Endothelial cell of umbilical vein (primary cell): ENCODE results near the gene C1QTNF4. TPM values are rescaled to one million over a fixed set of nuclear protein-coding genes. Genes with fewer than 3 reads are reported as not detected.

ENCODE experiments used
- BruUV-seq: library from RNA; stranded (reverse); fragments of 400-500 nt; replicated peaks from 2 replicates; lab custom pipeline; 2021; lab: Mats Ljungman, UMichigan
- CTCF ChIA-PET: fragments of 300-600, 350-600 bp; sonication (Branson Sonifier 250); formaldehyde crosslinking; loops from one replicate; lab custom pipeline; 2021; ENCODE audit warnings: antibody characterized with exemption, inconsistent platforms; lab: Charles Lee
- POLR2A ChIA-PET: fragments of 300-600, 350-600 bp; sonication (Branson Sonifier 250); formaldehyde crosslinking; loops from one replicate; lab custom pipeline; 2021; ENCODE audit warnings: antibody characterized with exemption, inconsistent platforms; lab: Charles Lee
- DNase-seq: peaks from one replicate; pipeline ENCODE4 v3.0.0-alpha.2; 2011; ENCODE audit warnings: low read depth, low spot score
- FAIRE-seq: peaks from 2 replicates; lab custom pipeline; 2011; peaks lifted over from hg19 to GRCh38; lab: Jason Lieb, UNC
- H2AFZ ChIP-seq: 2 replicates; pipeline ENCODE4 v1.6.0; 2012; ENCODE audit warnings: low read depth, low read length, control low read depth, inconsistent platforms
- H3K27ac ChIP-seq: 2 replicates; pipeline ENCODE4 v1.5.1; 2011; ENCODE audit warnings: low read depth, mild to moderate bottlenecking, control low read depth, low read length, moderate library complexity; ENCODE audit not compliant: insufficient read depth
- H3K27me3 ChIP-seq, 2 experiments: 2 replicates each; pipeline versions ENCODE4 v1.6.0 to v1.6.1; 2011; ENCODE audit warnings: low read length in 2 of 2, mixed read lengths in 1 of 2; ENCODE audit not compliant: control insufficient read depth in 2 of 2, insufficient read depth in 2 of 2
- H3K36me3 ChIP-seq, 2 experiments: 2 replicates in 1 of 2; 3 replicates in 1 of 2; pipeline ENCODE4 v1.5.1; 2011; ENCODE audit warnings: low read length in 2 of 2, mild to moderate bottlenecking in 1 of 2, moderate library complexity in 1 of 2; ENCODE audit not compliant: control insufficient read depth in 2 of 2, insufficient read depth in 2 of 2; ENCODE audit errors: extremely low read depth in 1 of 2
- H3K4me1 ChIP-seq: 3 replicates; pipeline ENCODE4 v1.5.1; 2011; ENCODE audit warnings: mild to moderate bottlenecking, low read length; ENCODE audit not compliant: control insufficient read depth, insufficient read depth; ENCODE audit errors: extremely low read depth
- H3K4me2 ChIP-seq: 2 replicates; pipeline ENCODE4 v1.6.1; 2011; ENCODE audit warnings: low read length, control low read depth, mixed read lengths; ENCODE audit not compliant: insufficient read depth
- H3K4me3 ChIP-seq, 3 experiments: fragments of 200-600 bp in 1 of 3; sonication (generic), shearing (Covaris generic) in 1 of 3; replicated peaks in 1 of 3; 2 replicates each; pipeline ENCODE4 v1.5.1; 2011 to 2016; ENCODE audit warnings: control low read depth in 3 of 3, low read length in 3 of 3, mild to moderate bottlenecking in 2 of 3, inconsistent platforms in 1 of 3, low read depth in 1 of 3, moderate library complexity in 1 of 3; ENCODE audit not compliant: insufficient read depth in 1 of 3
- H3K79me2 ChIP-seq: 2 replicates; pipeline ENCODE4 v1.6.0; 2012; ENCODE audit warnings: low read length, inconsistent platforms; ENCODE audit not compliant: control insufficient read depth, insufficient read depth
- H3K9ac ChIP-seq: replicated peaks from 2 replicates; pipeline ENCODE3; 2011; ENCODE audit warnings: low read length, control low read depth; ENCODE audit not compliant: insufficient read depth; ENCODE audit errors: extremely low read depth
- H3K9me1 ChIP-seq: replicated peaks from 3 replicates; pipeline ENCODE4 v1.6.0; 2011; ENCODE audit warnings: mild to moderate bottlenecking, low read length; ENCODE audit not compliant: control insufficient read depth, insufficient read depth; ENCODE audit errors: extremely low read depth
- H3K9me3 ChIP-seq: replicated peaks from 2 replicates; pipeline ENCODE4 v1.5.1; 2012; ENCODE audit warnings: low read length, inconsistent platforms; ENCODE audit not compliant: control insufficient read depth, insufficient read depth
- H4K20me1 ChIP-seq: replicated peaks from 2 replicates; pipeline ENCODE3; 2011; ENCODE audit warnings: mild to moderate bottlenecking, low read length; ENCODE audit not compliant: control insufficient read depth, insufficient read depth; ENCODE audit errors: extremely low read depth
- CTCF ChIP-seq, 2 donors: IDR thresholded peaks; 1 replicate in 1 of 2; 2 replicates in 1 of 2; pipeline ENCODE4 v1.5.1; 2011; ENCODE audit warnings: low read length in 2 of 2, mild to moderate bottlenecking in 2 of 2, moderate library complexity in 2 of 2, control low read depth in 1 of 2, inconsistent platforms in 1 of 2, low read depth in 1 of 2; ENCODE audit not compliant: insufficient read depth in 1 of 2; ENCODE audit errors: extremely low read depth in 1 of 2
- FOS ChIP-seq: IDR thresholded peaks from 2 replicates; pipeline ENCODE4 v1.6.1; 2011; ENCODE audit warnings: mild to moderate bottlenecking, low read length, moderate library complexity, borderline replicate concordance; ENCODE audit not compliant: insufficient read depth
- JUN ChIP-seq: IDR thresholded peaks from 2 replicates; pipeline ENCODE4 v1.6.1; 2011; ENCODE audit warnings: borderline replicate concordance, low read depth; ENCODE audit not compliant: insufficient read length, insufficient read depth
- MAX ChIP-seq: IDR thresholded peaks from 2 replicates; pipeline ENCODE4 v1.6.1; 2011; ENCODE audit not compliant: insufficient read depth, insufficient read length
- dilution Hi-C: fragments of 300-500 bp; cut with MboI; formaldehyde crosslinking; loops from one replicate; pipeline ENCODE4 v1.15.0; 2019; ENCODE audit warnings: low sequenced_read_pairs; ENCODE audit not compliant: extremely low pct_ligation_motif_present
- intact Hi-C: fragments of 100-400 bp; cut with micrococcal nuclease; formaldehyde crosslinking; loops from one replicate; pipeline ENCODE4 v1.10.0; 2022
- polyA plus RNA-seq, 4 experiments: library from polyadenylated mRNA; depleted of rRNA in 3 of 4; stranded (reverse) in 3 of 4; unstranded in 1 of 4; fragments of >200 nt; gene quantifications; 2 replicates each; pipeline versions ENCODE4 v1.2.1 to v1.2.3, GENCODE V29; 2011 to 2012; ENCODE audit warnings: missing spikeins in 1 of 4
- total RNA-seq: library from RNA; stranded (reverse); gene quantifications from 2 replicates; pipeline ENCODE4 v1.2.3, GENCODE V29; 2021

C1QTNF4 gene
- total and polyA plus RNA-seq, 2 donors (not counting 3 experiments of a cell fraction or from before 2014, with no cell fraction given): 1.7 to 5.4 TPM

- Histone ChIP-seq H3K79me2 (no peaks in the 10 kb centered on the region), H3K4me2 (no peak overlapping the region), H3K36me3 (peaks cover 8 to 9% of the 10 kb centered on the region in 2 experiments), H3K4me3 (no peak overlapping the region), H3K27ac (no peak overlapping the region), H3K4me1 (no peaks in the 10 kb centered on the region), H3K9ac (no peak overlapping the region), H3K27me3 (no peaks in the 10 kb centered on the region), H3K9me1 (no peaks in the 10 kb centered on the region), H2AFZ (no peak overlapping the region), H3K9me3 (no peaks in the 10 kb centered on the region), H4K20me1 (no peaks in the 10 kb centered on the region)
- DNase-seq: peak; percentile 68
- intact Hi-C loops: no loop called here
- TF ChIP-seq FOS (no peak), JUN (no peak), CTCF (IDR thresholded peaks at IDR 0.05; ENCODE audit: extremely low read depth in 1 of 2, insufficient read depth in 1 of 2, low read depth in 1 of 2, low read length in 2 of 2) (no peak), MAX (no peak)
- ChIA-PET POLR2A (no interaction called here), CTCF (interaction anchor here (1.4 kb wide), 1 partner anchor 247 kb away, joined by 3 read pairs; no protein-coding TSS in a partner anchor)
- FAIRE-seq: peak; percentile 21
- no TSS peak for BruUV-seq
- dilution Hi-C loops: no loop called here
These were observed 26.7 kb upstream of the C1QTNF4 start for GRCh38 chr11:47620836-47621378.
